Hepatocyte (in vitro differentiated cells): Measurements from ENCODE around the gene NEK1. TPM values are rescaled to one million over a fixed set of nuclear protein-coding genes. Genes with fewer than 3 reads are reported as not detected.

Source experiments
- DNase-seq: peaks from one replicate; pipeline ENCODE4 v3.0.0-alpha.2; 2016; ENCODE audit warnings: low spot score
- H2AFZ ChIP-seq: fragments of 200-600 bp; sonication (generic); 2 replicates; pipeline ENCODE4 v1.6.0; 2016; ENCODE audit warnings: antibody characterized with exemption, mild to moderate bottlenecking
- H3K27ac ChIP-seq: fragments of 200-600 bp; sonication (generic); 2 replicates; pipeline ENCODE4 v1.5.1; 2016; ENCODE audit warnings: mild to moderate bottlenecking
- H3K27me3 ChIP-seq: fragments of 200-600 bp; sonication (generic); 2 replicates; pipeline ENCODE4 v1.6.1; 2016
- H3K36me3 ChIP-seq: fragments of 200-600 bp; sonication (generic); replicated peaks from 2 replicates; pipeline ENCODE4 v1.5.1; 2016; ENCODE audit warnings: low read depth; ENCODE audit not compliant: insufficient read depth
- H3K4me1 ChIP-seq: fragments of 200-600 bp; sonication (generic); 2 replicates; pipeline ENCODE4 v1.5.1; 2016; ENCODE audit warnings: mild to moderate bottlenecking, moderate library complexity; ENCODE audit not compliant: insufficient read depth
- H3K4me2 ChIP-seq: fragments of 200-600 bp; sonication (generic); 2 replicates; pipeline ENCODE4 v1.6.0; 2016
- H3K4me3 ChIP-seq: fragments of 200-600 bp; sonication (generic); 2 replicates; pipeline ENCODE4 v1.5.1; 2016; ENCODE audit warnings: mild to moderate bottlenecking
- H3K79me2 ChIP-seq: fragments of 200-600 bp; sonication (generic); 2 replicates; pipeline ENCODE4 v1.6.0; 2017; ENCODE audit warnings: mild to moderate bottlenecking
- H3K9me2 ChIP-seq: fragments of 200-600 bp; sonication (generic); replicated peaks from 2 replicates; pipeline ENCODE4 v1.6.0; 2017; ENCODE audit warnings: mild to moderate bottlenecking; ENCODE audit not compliant: insufficient read depth
- H3K9me3 ChIP-seq: fragments of 200-600 bp; sonication (generic); 2 replicates; pipeline ENCODE4 v1.5.1; 2016; ENCODE audit warnings: low read depth, mild to moderate bottlenecking
- H4K20me1 ChIP-seq: fragments of 200-600 bp; sonication (generic); 2 replicates; pipeline ENCODE4 v1.6.0; 2016; ENCODE audit warnings: mild to moderate bottlenecking; ENCODE audit not compliant: insufficient read depth, poor library complexity, severe bottlenecking
- EZH2 ChIP-seq: fragments of 200-600 bp; sonication (generic); IDR thresholded peaks from 2 replicates; pipeline ENCODE4 v1.6.1; 2016; ENCODE audit warnings: antibody characterized with exemption, mild to moderate bottlenecking, borderline replicate concordance
- EZH2phosphoT487 ChIP-seq: fragments of 200-600 bp; sonication (generic); IDR thresholded peaks from one replicate; pipeline ENCODE4 v1.6.1; 2018; ENCODE audit warnings: antibody characterized with exemption, mild to moderate bottlenecking, low read depth, moderate library complexity; ENCODE audit not compliant: unreplicated experiment, severe bottlenecking
- WGBS: methylation state at CpG from one replicate; pipeline ENCODE4 v1.1.6; 2016; ENCODE audit warnings: low lambda C conversion rate; ENCODE audit errors: missing lambda C conversion rate; 5-methylcytosine and 5-hydroxymethylcytosine counted together
- polyA plus RNA-seq: library from polyadenylated mRNA; unstranded; fragments of >200 nt; fragmentation: Nextera tagmentation; extraction: Ambion mirVana; gene quantifications from 2 replicates; pipeline ENCODE4 v1.2.1, GENCODE V29; 2016
- total RNA-seq: library from RNA; depleted of rRNA; stranded (reverse); fragments of >200 nt; gene quantifications from 2 replicates; pipeline ENCODE4 v1.2.3, GENCODE V29; 2014
- TF ChIP-seq, protein P1 (sequence below): fragments of 200-600 bp; sonication (generic); IDR thresholded peaks from 2 replicates; pipeline ENCODE4 v1.5.1; 2016; ENCODE audit warnings: antibody characterized with exemption, mild to moderate bottlenecking; ENCODE audit not compliant: poor library complexity

The NEK1 gene
- total and polyA plus RNA-seq, 2 experiments from 2014 or later: 7.8 to 10.4 TPM

DNA sequence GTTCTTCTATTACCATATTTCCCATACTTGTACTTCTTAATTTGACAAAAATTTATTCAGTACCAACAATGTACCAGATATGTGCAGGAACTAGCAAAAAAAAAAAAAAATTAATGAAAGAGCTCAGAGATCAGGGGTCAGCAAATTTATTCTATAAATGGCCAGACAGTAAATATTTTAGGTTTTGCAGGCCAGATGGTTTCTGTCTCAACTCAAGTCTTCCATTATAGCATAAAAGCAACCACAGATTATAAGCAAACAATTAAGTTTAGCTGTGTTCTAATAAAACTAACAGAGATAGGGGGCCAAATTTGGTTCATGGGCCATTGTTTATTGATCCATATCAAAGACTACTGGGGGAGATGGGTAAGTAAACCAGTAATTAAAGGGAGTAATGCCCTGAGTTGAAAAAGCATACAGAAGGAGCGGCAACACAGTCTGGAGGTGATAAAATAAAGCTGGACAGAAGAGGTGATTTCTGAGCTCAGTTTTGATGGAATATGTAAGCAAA, 19.3 kb downstream of the NEK1 start:
- Histone ChIP-seq H4K20me1 (no peaks in the 10 kb centered on the region), H3K36me3 (no peaks in the 10 kb centered on the region), H3K9me3 (no peaks in the 10 kb centered on the region), H2AFZ (no peak overlapping the region), H3K4me2 (no peak overlapping the region), H3K79me2 (no peaks in the 10 kb centered on the region), H3K27ac (no peak overlapping the region), H3K4me1 (no peaks in the 10 kb centered on the region), H3K4me3 (no peak overlapping the region), H3K9me2 (no peaks in the 10 kb centered on the region), H3K27me3 (no peaks in the 10 kb centered on the region)
- DNase-seq: no peak
- no peak for TF ChIP-seq EZH2phosphoT487
- no peak for TF ChIP-seq EZH2
- TF ChIP-seq, protein P1, sequence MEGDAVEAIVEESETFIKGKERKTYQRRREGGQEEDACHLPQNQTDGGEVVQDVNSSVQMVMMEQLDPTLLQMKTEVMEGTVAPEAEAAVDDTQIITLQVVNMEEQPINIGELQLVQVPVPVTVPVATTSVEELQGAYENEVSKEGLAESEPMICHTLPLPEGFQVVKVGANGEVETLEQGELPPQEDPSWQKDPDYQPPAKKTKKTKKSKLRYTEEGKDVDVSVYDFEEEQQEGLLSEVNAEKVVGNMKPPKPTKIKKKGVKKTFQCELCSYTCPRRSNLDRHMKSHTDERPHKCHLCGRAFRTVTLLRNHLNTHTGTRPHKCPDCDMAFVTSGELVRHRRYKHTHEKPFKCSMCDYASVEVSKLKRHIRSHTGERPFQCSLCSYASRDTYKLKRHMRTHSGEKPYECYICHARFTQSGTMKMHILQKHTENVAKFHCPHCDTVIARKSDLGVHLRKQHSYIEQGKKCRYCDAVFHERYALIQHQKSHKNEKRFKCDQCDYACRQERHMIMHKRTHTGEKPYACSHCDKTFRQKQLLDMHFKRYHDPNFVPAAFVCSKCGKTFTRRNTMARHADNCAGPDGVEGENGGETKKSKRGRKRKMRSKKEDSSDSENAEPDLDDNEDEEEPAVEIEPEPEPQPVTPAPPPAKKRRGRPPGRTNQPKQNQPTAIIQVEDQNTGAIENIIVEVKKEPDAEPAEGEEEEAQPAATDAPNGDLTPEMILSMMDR: no peak
- WGBS: 86% methylated on average over 1 of the region's 1 CpG

GRCh38 chr4:169583563-169583962, 28.8 kb downstream of the NEK1 start:
- Histone ChIP-seq H3K27ac (no peak overlapping the region), H3K9me2 (no peaks in the 10 kb centered on the region), H3K4me3 (no peak overlapping the region), H3K9me3 (no peaks in the 10 kb centered on the region), H2AFZ (no peak overlapping the region), H3K27me3 (no peaks in the 10 kb centered on the region), H3K79me2 (no peaks in the 10 kb centered on the region), H3K36me3 (no peaks in the 10 kb centered on the region), H3K4me1 (no peaks in the 10 kb centered on the region), H3K4me2 (no peak overlapping the region), H4K20me1 (no peaks in the 10 kb centered on the region)
- TF ChIP-seq EZH2phosphoT487: no peak
- TF ChIP-seq EZH2: no peak
- TF ChIP-seq, protein P1: no peak
- WGBS: 45% methylated on average over 2 of the region's 2 CpGs
- DNase-seq: no peak

DNA sequence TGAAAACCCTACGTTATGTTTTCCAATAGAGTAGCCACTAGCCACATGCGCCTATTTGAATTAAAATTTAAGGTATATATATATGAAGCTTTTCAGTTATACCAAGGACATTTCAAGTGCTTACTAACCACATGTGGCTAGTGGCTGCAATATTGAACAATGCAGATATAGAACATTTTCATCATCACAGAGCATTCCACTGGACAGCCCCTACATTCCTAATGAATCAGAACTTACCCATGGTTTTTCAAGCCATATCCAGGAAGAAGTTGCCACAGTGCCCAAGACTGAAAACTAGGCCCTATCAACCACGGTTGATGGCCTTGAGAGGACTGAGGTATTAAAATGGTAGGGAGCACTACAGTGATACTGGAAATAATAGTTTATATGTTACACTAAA, 29.7 kb downstream of the NEK1 start:
- H3K4me3 ChIP-seq: no peak overlapping the region
- no peaks in the 10 kb centered on the region for H3K27me3 ChIP-seq
- no peaks in the 10 kb centered on the region for H3K9me2 ChIP-seq
- H3K4me1 ChIP-seq: no peaks in the 10 kb centered on the region
- no peak for DNase-seq
- H2AFZ ChIP-seq: no peak overlapping the region
- H3K4me2 ChIP-seq: no peak overlapping the region
- no peaks in the 10 kb centered on the region for H3K79me2 ChIP-seq
- no peaks in the 10 kb centered on the region for H3K36me3 ChIP-seq
- H3K27ac ChIP-seq: no peak overlapping the region
- no peaks in the 10 kb centered on the region for H4K20me1 ChIP-seq
- WGBS: 97% methylated on average over 3 of the region's 3 CpGs
- TF ChIP-seq EZH2 (no peak), EZH2phosphoT487 (no peak)
- TF ChIP-seq, protein P1: no peak
- H3K9me3 ChIP-seq: no peaks in the 10 kb centered on the region

DNA sequence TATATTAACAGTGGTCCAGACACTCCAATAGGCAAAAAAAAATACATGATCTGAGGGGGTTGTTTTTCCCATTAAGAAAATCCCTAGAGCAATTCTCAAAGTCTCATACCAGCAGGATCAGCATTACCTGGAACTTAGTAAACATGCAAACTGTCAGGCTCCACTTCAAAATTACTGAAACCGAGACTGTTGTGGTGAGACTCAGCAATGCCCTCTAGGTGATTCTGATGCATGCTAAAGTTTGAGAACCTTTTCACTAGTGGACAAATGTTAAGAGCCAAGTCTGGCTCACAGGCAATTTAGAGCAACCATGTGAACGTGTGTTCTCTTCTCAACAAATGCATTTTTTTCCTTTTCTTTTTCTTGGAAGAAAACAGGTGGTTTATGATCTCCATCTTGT, 30.2 kb downstream of the NEK1 start:
- Histone ChIP-seq H4K20me1 (no peaks in the 10 kb centered on the region), H3K79me2 (no peaks in the 10 kb centered on the region), H3K27ac (no peak overlapping the region), H3K9me3 (no peaks in the 10 kb centered on the region), H2AFZ (no peak overlapping the region), H3K27me3 (no peaks in the 10 kb centered on the region), H3K4me1 (no peaks in the 10 kb centered on the region), H3K36me3 (no peaks in the 10 kb centered on the region), H3K4me2 (no peak overlapping the region), H3K4me3 (no peak overlapping the region), H3K9me2 (no peaks in the 10 kb centered on the region)
- no peak for DNase-seq
- WGBS: 66% methylated on average over 2 of the region's 2 CpGs
- TF ChIP-seq EZH2phosphoT487 (no peak), EZH2 (no peak)
- TF ChIP-seq, protein P1: no peak
